GM12878 (cell line): ENCODE results near the gene SLC25A51. TPM values are rescaled to one million over a fixed set of nuclear protein-coding genes. Genes with fewer than 3 reads are reported as not detected.

Experiments
- ATAC-seq: fragments of 200-7000 bp; cut with Tn5 transposase; 3 replicates; pipeline ENCODE4 v1.9.1; 2020; ENCODE audit warnings: mild to moderate bottlenecking, moderate library complexity
- BruUV-seq: library from RNA; stranded (reverse); fragments of 400-500 nt; replicated peaks from 2 replicates; lab custom pipeline; 2021; lab: Mats Ljungman, UMichigan
- CTCF ChIA-PET: fragments of 300-600 bp; sonication (Branson Sonifier 250); formaldehyde crosslinking; extraction: SDS; loops from one replicate; lab custom pipeline; 2021; ENCODE audit warnings: inconsistent platforms; lab: Yijun Ruan, JAX
- POLR2A ChIA-PET: fragments of 350-600 bp; formaldehyde crosslinking; extraction: SDS; loops from one replicate; lab custom pipeline; 2021; ENCODE audit warnings: inconsistent platforms; lab: Charles Lee
- RAD21 ChIA-PET: fragments of 300-600 bp; sonication (Branson Sonifier 250); formaldehyde crosslinking; loops from one replicate; lab custom pipeline; 2023; ENCODE audit warnings: antibody characterized with exemption; ENCODE audit not compliant: unreplicated experiment; lab: Charles Lee
- SMC1A ChIA-PET: fragments of 300-600 bp; sonication (Branson Sonifier 250); formaldehyde crosslinking; loops from one replicate; lab custom pipeline; 2023; ENCODE audit not compliant: unreplicated experiment, uncharacterized antibody; lab: Charles Lee
- DNase-seq: peaks from one replicate; pipeline ENCODE4 v3.0.0-alpha.2; 2011; ENCODE audit warnings: low read depth, low spot score
- FAIRE-seq: peaks from 3 replicates; lab custom pipeline; 2011; peaks lifted over from hg19 to GRCh38; lab: Jason Lieb, UNC
- H2AFZ ChIP-seq: 2 replicates; pipeline ENCODE4 v1.6.0; 2011; ENCODE audit warnings: low read depth, low read length, control low read depth; ENCODE audit not compliant: control insufficient read depth
- H3K27ac ChIP-seq: 2 replicates; pipeline ENCODE4 v1.5.1; 2011; ENCODE audit warnings: control low read depth; ENCODE audit not compliant: control insufficient read depth, insufficient read depth
- H3K27me3 ChIP-seq, 2 experiments: replicated peaks in 1 of 2; 2 replicates each; pipeline versions ENCODE4 v1.6.0 to v1.6.1; 2011; ENCODE audit warnings: low read length in 1 of 2; ENCODE audit not compliant: control insufficient read depth in 2 of 2, insufficient read depth in 2 of 2
- H3K36me3 ChIP-seq, 2 experiments: 2 replicates each; pipeline ENCODE4 v1.5.1; 2011; ENCODE audit warnings: low read length in 1 of 2; ENCODE audit not compliant: control insufficient read depth in 2 of 2, insufficient read depth in 2 of 2
- H3K4me1 ChIP-seq: 2 replicates; pipeline ENCODE4 v1.6.1; 2011; ENCODE audit warnings: mild to moderate bottlenecking, low read length, moderate library complexity, mixed read lengths; ENCODE audit not compliant: control insufficient read depth, insufficient read depth
- H3K4me2 ChIP-seq: 2 replicates; pipeline ENCODE4 v1.6.0; 2011; ENCODE audit warnings: control low read depth; ENCODE audit not compliant: control insufficient read depth, insufficient read depth
- H3K4me3 ChIP-seq: fragments of 200-600 bp; sonication (generic); 2 replicates; pipeline ENCODE4 v1.5.1; 2016
- H3K79me2 ChIP-seq: 2 replicates; pipeline ENCODE4 v1.6.0; 2011; ENCODE audit warnings: low read length; ENCODE audit not compliant: control insufficient read depth, insufficient read depth
- H3K9ac ChIP-seq: 2 replicates; pipeline ENCODE4 v1.8.0; 2011; ENCODE audit warnings: low read length, control low read depth, mixed read lengths; ENCODE audit not compliant: control insufficient read depth, insufficient read depth
- H3K9me3 ChIP-seq: replicated peaks from 3 replicates; pipeline ENCODE4 v1.5.1; 2011; ENCODE audit warnings: mild to moderate bottlenecking, low read length; ENCODE audit not compliant: control insufficient read depth, insufficient read depth
- H4K20me1 ChIP-seq: 2 replicates; pipeline ENCODE4 v1.6.0; 2011; ENCODE audit not compliant: control insufficient read depth, insufficient read depth
- CUX1 ChIP-seq: IDR thresholded peaks from 2 replicates; pipeline ENCODE4 v1.6.1; 2012; ENCODE audit warnings: improper control_type of control experiment, low read depth, low read length; ENCODE audit not compliant: insufficient replicate concordance
- EED ChIP-seq: sonication (generic); IDR thresholded peaks from 2 replicates; pipeline ENCODE4 v1.6.1; 2016; ENCODE audit warnings: antibody characterized with exemption, low read depth
- NFYA ChIP-seq: IDR thresholded peaks from 2 replicates; pipeline ENCODE4 v1.6.1; 2011; ENCODE audit warnings: low read depth, mild to moderate bottlenecking, low read length, improper control_type of control experiment, borderline replicate concordance
- POLR2AphosphoS5 ChIP-seq: IDR thresholded peaks from 2 replicates; pipeline ENCODE4 v1.6.1; 2011; ENCODE audit warnings: mild to moderate bottlenecking, low read length, inconsistent platforms
- SRF ChIP-seq, 2 experiments: IDR thresholded peaks; 2 replicates each; pipeline ENCODE4 v1.6.1; 2011; ENCODE audit warnings: low read depth in 2 of 2, low read length in 2 of 2, mild to moderate bottlenecking in 1 of 2, moderate library complexity in 1 of 2
- USF1 ChIP-seq: IDR thresholded peaks from 2 replicates; pipeline ENCODE4 v1.6.1; 2011; ENCODE audit warnings: borderline replicate concordance, low read depth, mild to moderate bottlenecking, moderate library complexity, mixed read lengths, low read length; ENCODE audit not compliant: insufficient read depth; ENCODE audit errors: extremely low read length
- ZBTB11 ChIP-seq: fragments of 450-650 bp; formaldehyde crosslinking; IDR thresholded peaks from 2 replicates; pipeline ENCODE4 v1.5.0; 2022; ENCODE audit warnings: mild to moderate bottlenecking, missing genetic modification characterization
- ZBTB33 ChIP-seq: fragments of 450-650 bp; IDR thresholded peaks from 2 replicates; pipeline ENCODE4 v1.6.1; 2017; ENCODE audit warnings: mild to moderate bottlenecking
- WGBS: methylation state at CpG from one replicate; pipeline ENCODE4 v1.1.6; 2016; ENCODE audit warnings: low lambda C conversion rate; ENCODE audit not compliant: insufficient replicate concordance, insufficient coverage; ENCODE audit errors: missing lambda C conversion rate; 5-methylcytosine and 5-hydroxymethylcytosine counted together
- in situ Hi-C: fragments of 300-500 bp; cut with MboI; formaldehyde crosslinking; loops from 9 replicates; pipeline ENCODE4 v1.14.3; 2018; ENCODE audit warnings: mixed read lengths
- intact Hi-C: fragments of 100-400 bp; cut with micrococcal nuclease; formaldehyde crosslinking; loops from one replicate; pipeline ENCODE4 v1.14.2; 2022; ENCODE audit not compliant: unreplicated experiment
- polyA plus RNA-seq, 11 experiments: library from polyadenylated mRNA; depleted of rRNA in 4 of 11; unstranded in 6 of 11; stranded (reverse) in 5 of 11; fragments of >200 nt; fragmentation: Nextera tagmentation in 4 of 11; fragmentation: Illumina TruSeq in 1 of 11; extraction: Ambion mirVana in 4 of 11; extraction: Trizol in 1 of 11; gene quantifications; 1 replicate in 1 of 11; 2 replicates in 10 of 11; pipeline versions ENCODE4 v1.2.1 to v1.2.3, GENCODE V29; 2011 to 2016; ENCODE audit warnings: inconsistent platforms in 2 of 11, missing spikeins in 2 of 11, low read depth in 1 of 11
- total RNA-seq, 4 experiments: library from RNA; depleted of rRNA in 3 of 4; stranded (reverse); fragments of >200 nt in 3 of 4; fragmentation: Illumina TruSeq in 1 of 4; extraction: Trizol in 1 of 4; gene quantifications; 2 replicates each; pipeline versions ENCODE4 v1.2.1 to v1.2.3, GENCODE V29; 2013 to 2021

SLC25A51 gene
- total and polyA plus RNA-seq, 10 of the 15 experiments (the other 5 are each of a cell fraction or from before 2014, with no cell fraction given), result 3.8 to 29.3 (median 13.2) TPM

- WGBS, result 92% methylated on average over 6 of the region's 6 CpGs
- H4K20me1 ChIP-seq, result no peaks in the 10 kb centered on the region
- ChIA-PET RAD21 (no interaction called here), SMC1A (no interaction called here), CTCF (no interaction called here), POLR2A (no interaction called here)
- ATAC-seq (no peak), FAIRE-seq (no peak), DNase-seq (no peak)
- H3K79me2 ChIP-seq, result no peaks in the 10 kb centered on the region
- in situ Hi-C loops (no loop called here), intact Hi-C loops (no loop called here)
- 0 out of 2 replicates have a peak overlapping the region, but pooled peaks have one; percentile 72 for H3K4me2 ChIP-seq
- no peaks in the 10 kb centered on the region; a peak in 1 of 4 replicates for H3K36me3 ChIP-seq
- no peak overlapping the region for H3K27ac ChIP-seq
- no peak overlapping the region for H2AFZ ChIP-seq
- TF ChIP-seq NFYA (no peak), CUX1 (no peak), ZBTB33 (no peak), ZBTB11 (no peak), USF1 (no peak), POLR2AphosphoS5 (no peak), EED (no peak), SRF (IDR thresholded peaks at IDR 0.05; ENCODE audit: low read depth in 2 of 2, low read length in 2 of 2) (no peak)
- no TSS peak for BruUV-seq
- no peak overlapping the region for H3K9ac ChIP-seq
- peaks cover 30% of the 10 kb centered on the region for H3K4me1 ChIP-seq
- H3K4me3 ChIP-seq, result no peak overlapping the region
- H3K27me3 ChIP-seq, result no peaks in the 10 kb centered on the region
- no peaks in the 10 kb centered on the region for H3K9me3 ChIP-seq
Measured at GRCh38 chr9:37952731-37953130, 48.8 kb upstream of the SLC25A51 start.
